B cell (primary cell): Measurements from ENCODE around the gene PRDM5.

ENCODE experiments used
- CTCF ChIP-seq: fragments of 200-600 bp; IDR thresholded peaks from one replicate; pipeline ENCODE4 v1.8.0; 2022; ENCODE audit warnings: antibody characterized with exemption, mild to moderate bottlenecking
- EZH2 ChIP-seq: IDR thresholded peaks from 2 replicates; pipeline ENCODE4 v1.6.1; 2012; ENCODE audit warnings: borderline replicate concordance, low read depth, mild to moderate bottlenecking, moderate library complexity, low read length; ENCODE audit not compliant: insufficient read depth, poor library complexity, severe bottlenecking

- TF ChIP-seq CTCF (no peak), EZH2 (no peak)
Measured at GRCh38 chr4:120901731-120902130, 20.8 kb downstream of the PRDM5 start.
